CD4-positive, alpha-beta T cell treated with Interleukin-6 at 100 ng/mL for 8 hours (primary cell): ENCODE data around the gene DMAP1.

Source experiments
- DNase-seq: peaks from one replicate; pipeline ENCODE4 v3.0.0-alpha.2; 2020; ENCODE audit warnings: mixed read lengths, low spot score

The DMAP1 gene

DNA sequence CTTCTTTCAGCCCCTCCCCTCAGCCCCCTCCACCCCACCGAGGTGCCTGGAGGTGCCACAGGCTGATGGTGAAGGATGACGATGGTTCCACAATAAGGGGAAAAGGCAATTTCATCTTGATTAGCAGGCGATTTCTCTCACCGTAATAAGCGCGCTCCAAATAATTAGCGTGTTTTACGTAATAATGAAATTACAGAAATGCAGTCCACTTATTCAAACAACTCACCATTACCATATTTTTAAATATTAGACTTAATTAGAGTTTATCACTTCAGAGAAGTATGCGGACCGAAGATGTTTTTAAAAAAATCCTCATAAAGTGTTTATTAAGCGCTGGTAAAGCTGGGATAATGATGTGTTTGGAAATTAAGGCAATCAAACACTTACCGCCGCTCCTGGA is 14.9 kb downstream of the DMAP1 start:
- no peak for DNase-seq

DNA sequence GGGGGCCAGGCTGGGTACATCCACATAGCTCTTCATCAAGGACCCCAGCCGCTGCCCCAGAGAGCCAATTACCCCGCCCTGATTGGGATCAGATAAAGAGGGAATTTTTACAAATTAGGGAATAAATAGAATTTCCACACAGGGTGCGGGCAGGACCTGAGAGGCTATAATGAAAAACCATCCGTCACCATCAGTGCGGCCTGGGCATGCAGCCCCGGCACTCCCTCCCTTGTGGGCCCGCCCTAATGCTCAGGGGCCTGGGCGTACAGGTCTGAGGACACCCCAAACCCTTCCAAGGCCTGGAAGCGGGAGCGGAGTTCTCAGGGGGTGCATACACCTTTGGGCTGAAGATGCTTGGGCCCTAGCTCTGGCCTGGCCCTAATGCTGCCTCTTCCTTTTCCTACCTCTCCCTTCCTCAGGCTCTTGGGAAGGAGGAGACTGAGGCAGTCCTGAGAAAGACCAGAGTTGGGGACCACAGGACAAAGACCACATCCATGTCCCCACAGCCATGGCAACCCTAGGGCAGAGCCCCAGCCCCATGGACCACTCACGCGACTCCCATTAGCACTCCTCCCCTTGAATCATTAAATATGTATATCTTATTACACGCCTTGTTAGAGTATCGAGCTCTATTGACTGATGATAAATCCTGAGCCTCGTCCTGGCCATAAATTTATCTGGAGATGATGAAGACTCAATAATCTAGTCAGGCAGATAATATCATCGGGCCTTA is 16.3 kb downstream of the DMAP1 start:
- no peak for DNase-seq

DNA sequence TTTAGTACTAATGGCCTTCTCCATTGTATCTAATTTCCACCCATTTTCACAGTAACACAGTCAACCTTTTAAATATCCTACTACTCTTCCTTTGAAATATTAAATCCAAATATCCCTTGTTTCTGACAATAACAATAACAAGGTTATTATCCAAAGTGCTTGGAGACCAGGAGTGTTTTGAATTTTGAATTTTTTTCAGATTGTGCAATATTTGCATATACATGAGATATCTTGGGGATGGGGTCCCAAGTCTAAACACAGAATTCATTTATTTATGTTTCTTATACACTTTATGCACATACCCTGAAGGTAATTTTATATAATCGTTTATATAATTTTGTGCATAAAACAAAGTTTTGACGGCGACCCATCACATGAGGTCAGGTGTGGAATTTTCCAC is 17.5 kb downstream of the DMAP1 start:
- no peak for DNase-seq

DNA sequence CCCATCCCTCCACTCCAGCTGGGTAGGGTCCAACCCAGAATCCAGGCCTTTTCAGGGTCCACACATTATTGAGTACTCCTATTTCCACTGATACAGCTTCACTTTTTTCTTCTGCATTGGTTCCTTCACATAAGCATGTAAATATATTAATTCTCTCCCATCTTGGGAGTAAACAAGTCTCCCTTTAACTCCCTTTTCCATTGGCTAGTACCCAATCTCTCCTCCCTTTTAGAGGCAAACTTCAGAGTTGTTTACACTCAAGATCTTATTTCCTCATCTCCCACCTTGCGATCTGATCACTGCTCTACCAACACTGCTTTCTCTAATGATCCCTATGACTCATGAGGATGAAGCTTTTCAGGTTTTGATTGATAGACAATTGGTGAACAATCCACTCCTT is 20.3 kb downstream of the DMAP1 start:
- no peak for DNase-seq

- DNase-seq: no peak
Observed at GRCh38 chr1:44235808-44236207, 22.5 kb downstream of the DMAP1 start.

DNA sequence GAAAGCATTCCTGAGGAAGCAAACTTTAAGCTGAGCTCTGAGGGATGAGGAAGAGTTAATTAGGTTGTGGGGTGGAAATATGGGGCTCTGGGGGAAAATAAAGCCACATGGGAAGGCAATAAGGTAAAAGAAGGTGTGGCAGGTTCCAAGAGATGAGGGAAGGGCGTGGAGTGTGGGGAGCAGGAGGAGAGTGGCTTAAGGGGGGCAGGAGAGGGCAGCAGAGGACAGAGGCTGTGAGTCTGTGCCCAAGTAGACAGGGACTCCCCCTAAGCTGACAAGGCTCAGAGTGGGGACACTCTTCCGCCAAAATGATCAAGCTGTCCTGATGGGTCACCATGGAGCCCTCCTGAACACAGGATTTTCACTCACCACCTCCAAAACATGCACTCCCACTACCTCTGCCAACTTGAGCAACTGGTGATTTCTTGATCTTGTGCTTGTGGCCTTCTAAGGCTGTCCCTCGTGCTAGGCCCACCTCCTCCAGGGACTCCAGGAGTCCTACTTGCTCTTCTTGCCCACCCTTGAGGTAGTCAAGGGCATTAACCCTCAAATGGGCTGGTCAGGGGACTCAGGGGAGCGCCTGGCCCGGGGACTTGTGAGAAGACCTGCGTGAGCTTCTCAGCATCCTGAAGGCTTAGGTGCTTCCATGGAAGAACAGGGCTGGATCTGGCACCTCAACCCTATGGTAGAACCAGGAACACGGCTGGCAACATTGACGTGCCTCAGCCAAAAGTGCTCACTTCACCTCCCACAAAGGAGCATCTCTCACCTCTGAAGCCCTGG is 23.4 kb downstream of the DMAP1 start:
- DNase-seq: no peak

- peak; percentile 18 for DNase-seq
Observed at GRCh38 chr1:44237721-44238457, 24.6 kb downstream of the DMAP1 start.

- no peak for DNase-seq
Observed at GRCh38 chr1:44238660-44239059, 25.4 kb downstream of the DMAP1 start.

GRCh38 chr1:44239331-44239960 is 26.2 kb downstream of the DMAP1 start:
- no peak for DNase-seq

- DNase-seq: no peak
Observed at GRCh38 chr1:44239961-44240371, 26.7 kb downstream of the DMAP1 start.

DNA sequence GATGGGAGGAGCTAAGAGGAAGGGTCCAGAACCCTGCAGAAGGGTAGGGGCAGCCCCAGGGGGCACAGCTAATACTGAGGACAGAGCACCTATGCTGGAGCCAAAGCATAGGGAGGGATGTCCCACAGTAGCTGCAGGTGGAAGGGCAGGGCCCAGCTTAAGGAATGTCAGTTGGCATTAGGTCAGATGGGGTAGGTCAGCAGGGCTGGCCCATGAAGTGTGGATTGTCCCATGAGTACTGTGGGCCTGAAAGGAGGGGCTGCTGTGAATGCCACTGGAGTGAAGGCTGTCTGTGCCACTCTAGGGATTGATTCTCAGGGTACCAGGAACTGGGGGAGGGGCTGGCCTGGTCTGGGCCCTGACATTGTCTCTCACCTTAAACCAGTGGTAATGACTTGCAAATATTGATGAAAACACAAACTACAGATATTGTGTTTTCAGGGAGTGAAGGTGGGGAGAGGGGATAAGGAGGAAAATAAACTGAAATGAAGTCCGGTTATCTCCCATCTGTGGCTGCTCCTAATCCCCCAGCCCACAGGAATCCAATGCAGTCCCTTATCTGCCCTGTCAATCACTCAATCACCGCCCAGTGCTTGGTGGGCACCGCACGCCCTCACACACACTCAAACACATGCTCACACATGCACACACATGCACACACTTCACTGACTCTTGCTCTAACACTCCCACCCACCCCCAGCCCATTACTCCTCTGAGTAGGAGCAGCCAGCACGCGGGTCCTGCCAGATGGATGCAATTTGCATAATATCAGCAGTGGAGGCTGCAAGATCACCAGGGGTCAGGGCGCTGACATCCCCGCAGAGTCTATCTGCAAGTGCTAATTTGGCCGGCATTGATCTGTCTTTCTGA is 27.8 kb downstream of the DMAP1 start:
- DNase-seq: no peak

DNA sequence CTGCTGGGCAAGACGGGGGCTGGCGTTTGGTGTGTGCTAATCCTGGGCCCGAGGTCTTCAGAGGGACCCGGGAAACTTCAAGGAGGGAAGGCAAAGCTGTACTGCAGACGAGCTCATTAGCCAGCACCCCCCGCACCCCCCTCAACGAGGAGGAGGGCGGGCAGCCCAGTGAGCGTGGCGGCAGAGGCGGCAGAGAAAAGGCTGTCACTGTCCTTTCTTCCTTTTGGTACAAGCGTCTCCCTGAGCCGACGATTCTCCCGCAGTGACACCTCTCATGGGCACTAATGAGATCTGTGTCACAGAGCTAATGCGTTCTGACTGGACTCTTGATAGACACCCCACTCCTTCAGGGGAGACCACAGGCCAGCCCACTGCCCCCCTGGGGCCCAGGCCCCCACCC is 29.5 kb downstream of the DMAP1 start:
- DNase-seq: no peak

- DNase-seq: no peak
Observed at GRCh38 chr1:44243782-44244495, 30.7 kb downstream of the DMAP1 start.

GRCh38 chr1:44244986-44245385 is 31.7 kb downstream of the DMAP1 start:
- no peak for DNase-seq

- DNase-seq: no peak
Observed at GRCh38 chr1:44246806-44247205, 33.5 kb downstream of the DMAP1 start.

- no peak for DNase-seq
Observed at GRCh38 chr1:44249543-44249942, 36.3 kb downstream of the DMAP1 start.

DNA sequence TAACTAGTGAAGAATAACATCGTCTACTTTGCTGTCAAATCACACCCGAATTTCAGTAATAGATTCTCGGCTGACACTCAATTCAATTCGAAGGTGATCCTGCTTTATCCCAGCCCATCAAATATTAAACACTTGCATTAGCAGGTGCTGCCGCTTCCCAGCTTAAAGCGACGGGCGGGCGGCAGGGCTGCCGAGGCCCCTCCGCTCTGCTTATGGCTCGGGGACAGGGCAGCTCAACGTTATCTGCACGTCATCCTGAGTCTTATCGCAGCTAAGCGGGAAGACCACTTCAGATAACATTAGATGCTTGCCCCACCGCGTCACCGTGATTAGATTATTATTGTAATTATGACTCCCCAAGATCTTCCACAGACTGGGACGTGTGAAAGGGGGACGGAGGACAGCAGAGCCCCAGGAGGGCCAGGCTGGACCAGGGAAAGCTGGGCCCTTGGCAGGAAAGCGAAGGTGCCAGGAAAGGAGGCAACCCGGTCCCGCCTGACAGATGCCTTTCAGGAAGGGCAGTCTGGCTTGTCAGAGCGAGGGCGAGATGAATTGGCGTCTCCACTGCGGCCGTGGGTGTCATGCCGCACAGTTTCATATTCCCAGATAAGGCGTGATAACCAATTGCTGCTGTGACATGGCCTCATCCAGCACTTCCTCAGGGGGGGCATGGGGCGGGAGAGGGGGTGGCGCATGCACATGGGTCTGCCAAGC is 37.0 kb downstream of the DMAP1 start:
- no peak for DNase-seq

DNA sequence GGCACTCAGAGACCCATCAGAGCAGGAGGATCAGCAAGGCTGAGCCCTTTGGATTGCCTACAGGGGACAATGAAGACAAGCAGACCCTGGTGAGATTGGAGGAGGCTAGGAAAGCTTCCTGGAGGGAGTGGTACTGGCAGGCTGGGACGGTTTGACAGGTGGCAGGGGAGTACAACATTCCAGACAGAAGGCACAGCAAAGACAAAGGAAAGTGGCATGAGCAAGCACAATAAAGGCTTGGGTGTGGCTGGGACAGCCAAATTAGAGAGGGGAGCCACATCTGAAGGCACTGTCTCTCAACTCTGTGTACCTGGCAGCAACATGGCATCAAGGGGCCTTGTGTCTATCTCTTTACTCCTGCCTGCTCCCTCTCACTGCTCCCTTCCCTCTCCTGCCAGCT is 38.2 kb downstream of the DMAP1 start:
- DNase-seq: no peak

DNA sequence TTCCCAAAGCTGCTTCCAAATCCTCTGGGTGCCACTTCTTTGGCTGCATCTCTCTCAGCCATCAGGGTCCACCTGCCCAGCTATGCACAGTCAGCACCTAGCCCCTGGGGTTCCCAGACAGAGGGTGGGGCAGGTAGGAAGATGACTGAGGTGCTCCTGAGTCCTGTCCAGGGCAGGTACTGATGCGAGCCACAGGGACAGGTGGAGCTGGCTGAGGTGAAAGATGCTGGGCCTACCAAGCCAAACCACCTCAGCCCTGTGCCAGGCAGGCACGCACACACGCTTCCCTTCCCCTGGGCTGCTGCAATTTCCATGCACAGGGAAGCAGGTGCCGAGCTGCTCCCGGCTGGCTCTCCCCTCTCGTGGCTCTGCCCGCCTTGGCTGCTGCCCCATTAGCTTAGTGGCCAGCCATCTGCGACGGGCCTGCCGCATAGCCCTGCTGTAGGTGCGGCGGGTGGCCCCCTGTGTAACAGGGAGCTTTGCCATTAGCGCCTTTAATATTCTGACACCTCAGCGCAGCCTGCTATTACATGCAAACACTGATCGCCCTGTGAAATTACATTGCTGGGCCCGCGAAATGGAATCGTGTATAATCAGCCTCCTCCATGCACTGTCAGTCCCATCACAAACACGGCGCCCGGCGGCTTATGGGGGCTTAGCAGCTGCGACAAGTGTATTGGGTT is 38.9 kb downstream of the DMAP1 start:
- DNase-seq: no peak
